Mucosa of stomach (tissue), 1 donor: Measurements from ENCODE around the gene SLC5A11.
"Not testable (repeated sequence)": the region's sequence is repeated elsewhere in the genome, so short reads cannot be mapped to it uniquely, and the experiment has no call there.

Source experiments
- H3K27me3 ChIP-seq: one replicate; pipeline ENCODE4 v1.7.0; 2013; ENCODE audit warnings: mild to moderate bottlenecking, low read length; ENCODE audit not compliant: control insufficient read depth, insufficient read depth
- H3K36me3 ChIP-seq: one replicate; pipeline ENCODE4 v1.7.0; 2013; ENCODE audit warnings: low read length; ENCODE audit not compliant: control insufficient read depth, insufficient read depth
- H3K4me1 ChIP-seq: one replicate; pipeline ENCODE4 v1.7.0; 2013; ENCODE audit warnings: mild to moderate bottlenecking, low read length; ENCODE audit not compliant: control insufficient read depth, insufficient read depth
- H3K4me3 ChIP-seq: one replicate; pipeline ENCODE4 v1.7.0; 2013; ENCODE audit warnings: low read length
- H3K9ac ChIP-seq: one replicate; pipeline ENCODE4 v1.7.0; 2013; ENCODE audit warnings: mild to moderate bottlenecking, low read length, moderate library complexity
- H3K9me3 ChIP-seq: one replicate; pipeline ENCODE4 v1.7.0; 2013; ENCODE audit warnings: mild to moderate bottlenecking, low read length, moderate library complexity; ENCODE audit not compliant: control insufficient read depth
- donor health status: Pancreatic carcinoma.

The SLC5A11 gene

GRCh38 chr16:24852281-24852721, 6.5 kb downstream of the SLC5A11 start:
- Histone ChIP-seq H3K4me3 (no peak overlapping the region), H3K27me3 (peaks cover 8% of the 10 kb centered on the region), H3K4me1 (peaks cover 9% of the 10 kb centered on the region), H3K36me3 (no peaks in the 10 kb centered on the region), H3K9ac (no peak overlapping the region), H3K9me3 (no peaks in the 10 kb centered on the region)

GRCh38 chr16:24853169-24853824, 7.5 kb downstream of the SLC5A11 start:
- H3K9ac ChIP-seq, result no peak overlapping the region
- H3K4me1 ChIP-seq, result peaks cover 9% of the 10 kb centered on the region
- H3K36me3 ChIP-seq, result no peaks in the 10 kb centered on the region
- no peak overlapping the region for H3K4me3 ChIP-seq
- H3K27me3 ChIP-seq, result peaks cover 8% of the 10 kb centered on the region
- no peaks in the 10 kb centered on the region for H3K9me3 ChIP-seq

GRCh38 chr16:24853830-24854229, 8.1 kb downstream of the SLC5A11 start:
- Histone ChIP-seq H3K36me3 (no peaks in the 10 kb centered on the region), H3K4me3 (no peak overlapping the region), H3K4me1 (peaks cover 9% of the 10 kb centered on the region), H3K9ac (no peak overlapping the region), H3K27me3 (peaks cover 8% of the 10 kb centered on the region), H3K9me3 (no peaks in the 10 kb centered on the region)

GRCh38 chr16:24854607-24855171, 8.9 kb downstream of the SLC5A11 start:
- no peaks in the 10 kb centered on the region for H3K9me3 ChIP-seq
- peaks cover 8% of the 10 kb centered on the region for H3K27me3 ChIP-seq
- no peak overlapping the region for H3K4me3 ChIP-seq
- no peaks in the 10 kb centered on the region for H3K36me3 ChIP-seq
- H3K9ac ChIP-seq, result no peak overlapping the region
- H3K4me1 ChIP-seq, result peaks cover 9% of the 10 kb centered on the region

- Histone ChIP-seq H3K36me3 (no peaks in the 10 kb centered on the region), H3K27me3 (peaks cover 8% of the 10 kb centered on the region), H3K4me1 (peaks cover 6% of the 10 kb centered on the region)
Observed at GRCh38 chr16:24855678-24856077, 9.9 kb downstream of the SLC5A11 start.

GRCh38 chr16:24856871-24857270, 11.1 kb downstream of the SLC5A11 start:
- H3K4me1 ChIP-seq, H3K9me3 ChIP-seq, H3K4me3 ChIP-seq, H3K9ac ChIP-seq, H3K27me3 ChIP-seq, H3K36me3 ChIP-seq: not testable (repeated sequence)

More at GRCh38 chr16:24855678-24856077, 9.9 kb downstream of the SLC5A11 start:
- Histone ChIP-seq H3K9ac (no peak overlapping the region), H3K9me3 (no peaks in the 10 kb centered on the region), H3K4me3 (no peak overlapping the region)

GRCh38 chr16:24858219-24859041, 12.7 kb downstream of the SLC5A11 start:
- Histone ChIP-seq H3K4me3 (no peak overlapping the region), H3K9ac (no peak overlapping the region), H3K4me1 (no peaks in the 10 kb centered on the region), H3K36me3 (no peaks in the 10 kb centered on the region), H3K27me3 (peaks cover 8% of the 10 kb centered on the region), H3K9me3 (no peaks in the 10 kb centered on the region)

GRCh38 chr16:24861461-24861860, 15.7 kb downstream of the SLC5A11 start:
- H3K4me3 ChIP-seq, result no peak overlapping the region
- no peaks in the 10 kb centered on the region for H3K4me1 ChIP-seq
- H3K27me3 ChIP-seq, result no peaks in the 10 kb centered on the region
- H3K9me3 ChIP-seq, result no peaks in the 10 kb centered on the region
- no peaks in the 10 kb centered on the region for H3K36me3 ChIP-seq
- no peak overlapping the region for H3K9ac ChIP-seq

- Histone ChIP-seq H3K9me3 (no peaks in the 10 kb centered on the region), H3K4me1 (no peaks in the 10 kb centered on the region), H3K27me3 (no peaks in the 10 kb centered on the region), H3K36me3 (no peaks in the 10 kb centered on the region), H3K9ac (no peak overlapping the region), H3K4me3 (no peak overlapping the region)
Observed at GRCh38 chr16:24863582-24864437, 18.0 kb downstream of the SLC5A11 start.

GRCh38 chr16:24869033-24869432, 23.3 kb downstream of the SLC5A11 start:
- Histone ChIP-seq H3K4me3 (no peak overlapping the region), H3K36me3 (no peaks in the 10 kb centered on the region), H3K9ac (no peak overlapping the region), H3K9me3 (no peaks in the 10 kb centered on the region), H3K4me1 (no peaks in the 10 kb centered on the region), H3K27me3 (peaks cover under 1% of the 10 kb centered on the region)

- H3K9me3 ChIP-seq, result no peaks in the 10 kb centered on the region
- H3K36me3 ChIP-seq, result no peaks in the 10 kb centered on the region
Observed at GRCh38 chr16:24871891-24872290, 26.1 kb downstream of the SLC5A11 start.

More at GRCh38 chr16:24871891-24872290, 26.1 kb downstream of the SLC5A11 start:
- no peak overlapping the region for H3K9ac ChIP-seq
- no peaks in the 10 kb centered on the region for H3K4me1 ChIP-seq
- H3K4me3 ChIP-seq, result no peak overlapping the region
- peaks cover 4% of the 10 kb centered on the region for H3K27me3 ChIP-seq
